AG09319 (cell line): Measurements from ENCODE around the gene PRMT1.

Source experiments
- DNase-seq: peaks from one replicate; pipeline ENCODE4 v3.0.0-alpha.2; 2010; ENCODE audit warnings: low read depth; ENCODE audit errors: extremely low read depth
- TF ChIP-seq, protein P1 (sequence below): IDR thresholded peaks from 2 replicates; pipeline ENCODE4 v1.5.1; 2011; ENCODE audit warnings: low read depth, mild to moderate bottlenecking, inconsistent platforms, low read length, moderate library complexity

The PRMT1 gene

DNA sequence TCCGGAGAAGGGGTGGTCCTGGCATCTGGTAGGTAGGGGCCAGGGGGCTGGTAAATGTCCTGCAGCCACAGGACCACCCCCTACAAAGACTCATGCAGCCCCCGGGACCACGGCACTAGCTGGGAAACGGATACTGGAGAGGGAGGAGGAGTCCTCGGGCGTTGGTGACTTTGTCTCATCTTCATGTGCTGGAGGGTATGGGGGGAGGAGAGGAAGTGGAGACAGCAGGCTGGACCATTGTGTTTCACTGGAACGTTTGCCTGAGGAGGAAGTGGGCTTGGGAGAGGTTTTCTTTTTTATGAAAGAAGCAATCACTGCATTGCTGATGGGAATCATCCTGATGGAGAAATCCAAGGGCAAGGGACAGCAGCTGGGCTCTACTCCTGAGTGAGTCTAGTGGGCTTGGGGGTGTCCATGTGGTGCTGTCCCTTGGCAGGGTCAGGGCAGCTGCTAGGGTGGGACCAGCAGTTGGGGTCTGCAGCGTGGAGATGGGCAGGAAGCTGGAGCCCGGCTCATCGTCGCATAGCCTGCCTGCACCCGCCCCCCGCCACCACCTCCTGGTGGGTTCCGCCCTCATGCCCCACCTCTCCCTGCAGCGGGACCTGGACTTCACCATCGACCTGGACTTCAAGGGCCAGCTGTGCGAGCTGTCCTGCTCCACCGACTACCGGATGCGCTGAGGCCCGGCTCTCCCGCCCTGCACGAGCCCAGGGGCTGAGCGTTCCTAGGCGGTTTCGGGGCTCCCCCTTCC lies 10.7 kb downstream of the PRMT1 start:
- DNase-seq: no peak

DNA sequence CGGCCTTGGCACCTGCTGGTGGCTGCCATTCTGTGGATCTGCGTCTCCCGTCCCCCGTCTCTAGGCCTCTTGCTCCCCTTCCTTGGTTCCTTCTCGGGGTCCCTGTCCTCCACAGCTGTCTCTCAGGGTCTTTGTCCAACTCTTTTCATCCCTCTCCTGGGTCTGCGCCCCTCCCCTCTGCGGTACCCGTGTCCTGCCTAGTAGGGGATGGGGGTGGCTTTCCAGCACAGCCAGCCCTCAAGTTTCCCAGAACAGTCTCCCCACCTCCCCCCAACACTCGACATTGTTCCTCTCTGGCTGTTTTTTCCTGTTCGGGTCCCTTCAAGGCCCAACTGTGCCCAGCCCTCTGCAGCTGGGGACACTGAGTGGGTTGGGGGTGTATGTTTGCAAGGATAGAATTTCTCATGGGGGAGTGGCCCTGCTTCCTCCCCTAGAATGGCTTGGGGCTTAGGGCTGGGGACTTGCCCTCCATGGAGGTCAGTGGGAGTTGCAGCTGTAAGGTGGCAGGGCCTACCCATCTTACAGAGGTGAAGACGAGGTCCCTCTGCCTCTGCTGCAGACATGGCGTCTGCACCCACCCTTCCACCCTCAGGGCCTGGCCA lies 11.6 kb downstream of the PRMT1 start:
- TF ChIP-seq, protein P1, sequence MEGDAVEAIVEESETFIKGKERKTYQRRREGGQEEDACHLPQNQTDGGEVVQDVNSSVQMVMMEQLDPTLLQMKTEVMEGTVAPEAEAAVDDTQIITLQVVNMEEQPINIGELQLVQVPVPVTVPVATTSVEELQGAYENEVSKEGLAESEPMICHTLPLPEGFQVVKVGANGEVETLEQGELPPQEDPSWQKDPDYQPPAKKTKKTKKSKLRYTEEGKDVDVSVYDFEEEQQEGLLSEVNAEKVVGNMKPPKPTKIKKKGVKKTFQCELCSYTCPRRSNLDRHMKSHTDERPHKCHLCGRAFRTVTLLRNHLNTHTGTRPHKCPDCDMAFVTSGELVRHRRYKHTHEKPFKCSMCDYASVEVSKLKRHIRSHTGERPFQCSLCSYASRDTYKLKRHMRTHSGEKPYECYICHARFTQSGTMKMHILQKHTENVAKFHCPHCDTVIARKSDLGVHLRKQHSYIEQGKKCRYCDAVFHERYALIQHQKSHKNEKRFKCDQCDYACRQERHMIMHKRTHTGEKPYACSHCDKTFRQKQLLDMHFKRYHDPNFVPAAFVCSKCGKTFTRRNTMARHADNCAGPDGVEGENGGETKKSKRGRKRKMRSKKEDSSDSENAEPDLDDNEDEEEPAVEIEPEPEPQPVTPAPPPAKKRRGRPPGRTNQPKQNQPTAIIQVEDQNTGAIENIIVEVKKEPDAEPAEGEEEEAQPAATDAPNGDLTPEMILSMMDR: no peak
- DNase-seq: no peak

More for the DNA sequence above, 10.7 kb downstream of the PRMT1 start:
- TF ChIP-seq, protein P1: no peak

DNA sequence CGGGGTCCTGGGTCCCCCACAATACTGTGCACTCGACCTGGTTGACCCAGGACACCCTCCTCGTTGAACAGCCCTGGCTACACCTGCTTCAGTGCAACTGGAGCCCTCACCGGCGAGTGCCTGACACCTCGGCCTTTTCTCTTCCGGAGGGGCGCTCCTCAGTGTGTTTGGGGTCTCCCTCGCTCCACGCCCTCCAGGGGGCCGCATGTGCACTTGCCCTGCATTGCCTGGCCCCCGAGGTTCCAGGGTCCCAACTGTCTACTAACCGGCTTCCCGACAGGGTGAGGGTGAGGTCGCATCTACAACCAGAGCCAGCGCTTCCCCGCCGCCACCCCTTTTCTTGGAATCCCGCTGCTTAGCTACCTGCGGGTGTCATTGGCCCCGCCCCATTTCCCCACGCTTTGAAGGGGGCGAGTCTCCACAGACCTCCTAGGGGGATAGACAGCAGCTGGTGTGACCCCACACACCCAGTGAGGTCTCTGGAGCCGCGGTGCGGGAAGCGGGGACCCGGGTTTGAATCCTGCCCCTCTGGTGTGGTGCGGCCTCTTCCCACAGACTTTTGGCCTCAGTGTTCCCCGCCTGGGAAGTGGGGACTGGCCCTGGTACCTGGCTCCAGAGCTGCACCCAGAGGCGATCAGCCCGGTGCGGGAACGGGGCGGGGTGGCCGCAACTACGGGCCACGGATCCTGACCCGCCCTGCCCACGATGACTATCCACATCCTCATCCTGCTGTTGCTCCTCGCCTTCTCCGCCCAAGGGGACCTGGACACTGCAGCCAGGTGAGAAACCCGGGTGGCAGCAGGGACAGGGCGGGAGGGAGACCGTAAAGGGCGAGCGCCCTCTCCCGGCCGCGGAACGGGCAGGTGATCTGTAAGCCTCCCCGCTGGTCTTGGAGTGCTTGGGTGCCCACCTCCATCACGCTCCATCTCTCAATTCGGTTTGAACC lies 12.3 kb downstream of the PRMT1 start, which contains the start of gene ADM5:
Gene ADM5 (plus strand): TSS at position 462 of the 946 bp plus-strand sequence. CDS start 244 bp downstream, at position 706.
- DNase-seq: no peak
- TF ChIP-seq, protein P1: peak; percentile 63

DNA sequence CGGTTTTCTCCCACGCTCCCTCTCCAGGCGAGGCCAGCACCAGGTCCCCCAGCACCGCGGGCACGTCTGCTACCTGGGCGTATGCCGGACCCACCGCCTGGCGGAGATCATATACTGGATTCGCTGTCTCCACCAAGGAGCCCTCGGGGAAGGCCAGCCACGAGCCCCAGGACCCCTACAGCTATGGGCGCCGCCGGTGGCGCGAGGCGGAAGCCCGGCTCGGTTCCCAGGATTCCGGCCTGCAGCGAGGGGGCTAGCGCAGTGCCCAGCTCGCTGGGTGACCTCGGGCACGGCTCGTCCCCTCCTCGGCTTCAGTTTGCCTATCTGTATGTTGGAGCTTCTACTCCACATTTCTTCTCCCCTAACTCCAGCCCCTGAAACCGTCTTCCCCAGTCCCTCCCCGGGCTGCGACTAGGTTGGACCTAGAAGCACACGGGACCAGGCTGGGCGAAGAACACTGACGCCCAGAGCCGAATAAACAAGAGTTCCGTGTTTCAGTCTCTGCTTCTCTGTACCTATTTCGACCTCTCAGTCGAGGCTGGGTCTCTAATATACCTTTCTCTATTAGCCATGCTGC lies 13.1 kb downstream of the PRMT1 start:
- no peak for DNase-seq
- TF ChIP-seq, protein P1: no peak

DNA sequence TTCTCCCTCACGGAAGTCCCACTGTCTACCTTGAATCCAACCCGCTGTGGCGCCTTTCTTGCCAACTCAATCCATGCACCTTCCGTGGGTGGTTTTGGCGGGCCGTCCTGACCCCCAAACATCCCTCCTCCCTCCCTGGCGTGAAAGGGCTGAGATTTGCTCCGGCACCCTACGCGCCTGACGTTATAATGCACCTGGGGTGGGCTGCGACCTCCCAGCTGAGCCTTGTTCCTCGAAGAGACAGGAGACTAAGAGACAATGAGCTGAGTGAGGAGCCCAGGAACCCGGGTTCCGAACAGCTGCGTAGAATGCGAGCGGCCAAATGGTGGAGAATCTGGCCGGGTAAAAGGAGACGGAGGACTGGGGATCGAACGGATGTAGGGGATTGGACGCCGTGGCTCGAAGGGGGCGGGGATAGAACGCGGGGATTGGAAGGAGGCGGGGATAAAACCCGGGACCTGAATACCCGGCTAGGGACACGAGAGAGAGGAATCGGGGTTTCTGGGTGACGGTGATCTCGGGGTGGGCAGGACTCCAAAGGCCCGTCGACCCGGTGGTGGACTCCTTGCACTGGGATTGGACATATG lies 13.7 kb downstream of the PRMT1 start, which contains the start of gene CPT1C:
Gene CPT1C (plus strand): TSS at position 461 of the 587 bp plus-strand sequence. CDS start 1,137 bp downstream, outside the sequence.
- TF ChIP-seq, protein P1: no peak
- peak; percentile 49 for DNase-seq

DNA sequence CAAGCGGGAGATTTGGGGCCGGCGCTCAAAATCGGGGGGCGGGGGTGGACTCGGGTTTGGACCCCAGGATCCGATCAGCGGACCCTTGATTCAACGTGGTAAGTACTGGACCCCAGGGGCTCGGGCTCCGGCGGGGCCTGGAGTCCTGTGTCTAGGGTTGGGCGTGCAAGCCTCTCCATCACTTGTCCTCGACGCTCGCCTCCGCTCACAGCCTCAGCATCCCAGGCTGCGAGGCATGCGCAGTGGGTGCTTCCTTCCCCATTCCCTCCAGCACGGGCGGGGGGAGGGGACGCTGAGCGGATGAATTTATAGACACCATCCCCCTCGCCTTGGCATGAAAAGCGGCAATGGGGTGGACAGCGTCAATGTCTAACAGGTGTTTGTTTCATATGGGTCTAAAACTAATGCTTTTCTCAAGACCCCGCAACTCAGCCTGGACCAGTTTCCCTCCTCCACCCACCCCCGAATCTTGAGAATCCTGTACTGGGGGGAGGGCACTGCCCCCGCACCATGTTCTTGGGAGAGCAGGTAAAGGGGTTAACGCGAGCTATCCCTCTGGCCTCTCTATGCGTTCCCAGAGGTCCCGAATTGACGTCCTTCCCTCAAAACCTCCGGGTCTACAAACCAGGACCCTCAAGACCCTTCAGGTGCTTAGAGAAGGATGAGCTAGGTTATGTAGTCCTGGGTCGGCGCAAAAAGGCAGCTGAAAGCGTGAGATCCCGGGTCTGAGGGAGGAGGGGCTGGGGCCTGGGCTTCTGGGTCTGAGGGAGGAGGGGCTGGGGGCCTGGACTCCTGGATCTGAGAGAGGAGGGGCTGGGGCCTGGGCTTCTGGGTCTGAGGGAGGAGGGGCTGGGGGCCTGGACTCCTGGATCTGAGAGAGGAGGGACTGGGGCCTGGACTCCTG lies 14.4 kb downstream of the PRMT1 start:
- TF ChIP-seq, protein P1: no peak
- DNase-seq: no peak
